Trophoblast cell (in vitro differentiated cells and primary cell): ENCODE results near the gene CNRIP1.

Source experiments
- DNase-seq, 2 donors: peaks; one replicate each; pipeline ENCODE4 v3.0.0-alpha.2; 2016
- H2AFZ ChIP-seq: 2 replicates; pipeline ENCODE4 v1.6.1; 2013; ENCODE audit warnings: low read length, moderate library complexity, mild to moderate bottlenecking; ENCODE audit not compliant: insufficient read depth, poor library complexity
- H2AK5ac ChIP-seq: 2 replicates; pipeline ENCODE4 v1.6.1; 2013; ENCODE audit warnings: mild to moderate bottlenecking, low read length
- H2BK120ac ChIP-seq: 2 replicates; pipeline ENCODE4 v1.6.1; 2013; ENCODE audit warnings: low read length, mild to moderate bottlenecking, moderate library complexity; ENCODE audit not compliant: insufficient read depth, poor library complexity
- H2BK12ac ChIP-seq: 2 replicates; pipeline ENCODE4 v1.6.1; 2013; ENCODE audit warnings: mild to moderate bottlenecking, low read length, moderate library complexity
- H2BK5ac ChIP-seq: 2 replicates; pipeline ENCODE4 v1.6.1; 2013; ENCODE audit warnings: low read length, low read depth, moderate library complexity, mild to moderate bottlenecking; ENCODE audit not compliant: poor library complexity
- H3K14ac ChIP-seq: 2 replicates; pipeline ENCODE4 v1.6.1; 2013; ENCODE audit warnings: mild to moderate bottlenecking, low read length
- H3K18ac ChIP-seq: 2 replicates; pipeline ENCODE4 v1.6.1; 2013; ENCODE audit warnings: mild to moderate bottlenecking, low read length
- H3K23ac ChIP-seq: 2 replicates; pipeline ENCODE4 v1.6.1; 2013; ENCODE audit warnings: low read length
- H3K27ac ChIP-seq: 2 replicates; pipeline ENCODE4 v1.5.1; 2013; ENCODE audit warnings: low read depth, mild to moderate bottlenecking, inconsistent platforms, low read length, moderate library complexity
- H3K27me3 ChIP-seq: 2 replicates; pipeline ENCODE4 v1.6.1; 2013; ENCODE audit warnings: inconsistent platforms, mild to moderate bottlenecking, low read length, moderate library complexity; ENCODE audit not compliant: insufficient read depth
- H3K36me3 ChIP-seq, 2 experiments: 1 replicate in 1 of 2; 2 replicates in 1 of 2; pipeline ENCODE4 v1.6.1; 2013; ENCODE audit warnings: low read length in 2 of 2, mild to moderate bottlenecking in 2 of 2, moderate library complexity in 1 of 2; ENCODE audit not compliant: insufficient read depth in 2 of 2, control insufficient read depth in 1 of 2
- H3K4ac ChIP-seq: 2 replicates; pipeline ENCODE4 v1.6.1; 2013; ENCODE audit warnings: low read depth, mild to moderate bottlenecking, low read length, moderate library complexity
- H3K4me1 ChIP-seq, 2 experiments: 1 replicate in 1 of 2; 2 replicates in 1 of 2; pipeline ENCODE4 v1.6.1; 2013; ENCODE audit warnings: low read length in 2 of 2, mild to moderate bottlenecking in 2 of 2, moderate library complexity in 1 of 2; ENCODE audit not compliant: insufficient read depth in 2 of 2, control insufficient read depth in 1 of 2
- H3K4me2 ChIP-seq: 2 replicates; pipeline ENCODE4 v1.6.1; 2013; ENCODE audit warnings: inconsistent platforms, mild to moderate bottlenecking, low read length, moderate library complexity
- H3K4me3 ChIP-seq: 2 replicates; pipeline ENCODE4 v1.5.1; 2013; ENCODE audit warnings: mild to moderate bottlenecking, low read depth, low read length, inconsistent platforms
- H3K79me1 ChIP-seq: one replicate; pipeline ENCODE4 v1.6.1; 2013; ENCODE audit warnings: low read length
- H3K79me2 ChIP-seq: 2 replicates; pipeline ENCODE4 v1.6.1; 2013; ENCODE audit warnings: low read length, mild to moderate bottlenecking; ENCODE audit not compliant: control insufficient read depth, insufficient read depth, poor library complexity
- H3K9ac ChIP-seq: 2 replicates; pipeline ENCODE4 v1.6.1; 2013; ENCODE audit warnings: mild to moderate bottlenecking, low read length
- H3K9me3 ChIP-seq: 2 replicates; pipeline ENCODE4 v1.6.1; 2013; ENCODE audit warnings: low read depth, mild to moderate bottlenecking, control low read depth, inconsistent platforms, low read length; ENCODE audit not compliant: insufficient read depth
- H4K12ac ChIP-seq: 2 replicates; pipeline ENCODE4 v1.6.1; 2013; ENCODE audit warnings: low read depth, mild to moderate bottlenecking, low read length, moderate library complexity
- H4K8ac ChIP-seq: 2 replicates; pipeline ENCODE4 v1.6.1; 2013; ENCODE audit warnings: low read depth, mild to moderate bottlenecking, low read length, moderate library complexity
- H4K91ac ChIP-seq: one replicate; pipeline ENCODE4 v1.6.1; 2013; ENCODE audit warnings: low read depth, mild to moderate bottlenecking, low read length, moderate library complexity
- WGBS: extraction: QIAGEN DNeasy Blood & Tissue Kit; methylation state at CpG from one replicate; pipeline ENCODE4 v1.1.7; 2013; ENCODE audit warnings: missing lambda C conversion rate; ENCODE audit not compliant: insufficient read length, insufficient coverage; ENCODE audit errors: extremely low coverage; 5-methylcytosine and 5-hydroxymethylcytosine counted together

CNRIP1 gene

DNA sequence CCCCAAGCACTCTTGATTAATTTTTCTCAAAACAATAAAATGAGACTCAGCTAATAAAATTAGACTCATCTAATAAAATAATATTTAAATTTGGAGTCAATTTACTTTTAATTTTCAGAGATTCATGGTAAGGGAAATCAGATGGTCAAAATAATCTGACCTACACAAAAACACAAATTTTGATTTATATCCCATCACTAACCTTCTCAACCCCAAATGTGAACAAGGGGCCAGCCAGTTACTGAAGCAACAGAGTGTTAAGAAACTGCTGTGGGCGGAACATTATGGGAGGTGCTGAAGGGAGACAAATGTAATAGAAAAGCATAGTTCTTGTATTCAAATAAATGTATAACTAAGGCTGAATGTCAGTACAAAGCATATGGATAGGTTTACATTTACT, 39.0 kb downstream of the CNRIP1 start:
- no peak overlapping the region for H2BK12ac ChIP-seq
- H3K4me3 ChIP-seq, result no peak overlapping the region
- H3K4ac ChIP-seq, result no peak overlapping the region
- H4K8ac ChIP-seq, result no peak overlapping the region
- no peak overlapping the region for H3K4me2 ChIP-seq
- H2BK120ac ChIP-seq, result no peak overlapping the region
- H3K14ac ChIP-seq, result no peak overlapping the region
- no peaks in the 10 kb centered on the region for H3K79me2 ChIP-seq
- no peaks in the 10 kb centered on the region for H3K27me3 ChIP-seq
- H3K23ac ChIP-seq, result no peak overlapping the region
- H3K4me1 ChIP-seq, result no peaks in the 10 kb centered on the region
- no peak overlapping the region for H4K91ac ChIP-seq
- no peak overlapping the region for H2AK5ac ChIP-seq
- no peaks in the 10 kb centered on the region for H3K9me3 ChIP-seq
- WGBS, result no CpG with 5 or more reads among the region's 1 CpG
- no peak overlapping the region for H2BK5ac ChIP-seq
- no peak overlapping the region for H2AFZ ChIP-seq
- H3K36me3 ChIP-seq, result no peaks in the 10 kb centered on the region
- H3K18ac ChIP-seq, result no peak overlapping the region
- no peak overlapping the region for H4K12ac ChIP-seq
- H3K27ac ChIP-seq, result no peak overlapping the region
- no peaks in the 10 kb centered on the region for H3K79me1 ChIP-seq
- DNase-seq, result no peak
- H3K9ac ChIP-seq, result no peak overlapping the region

DNA sequence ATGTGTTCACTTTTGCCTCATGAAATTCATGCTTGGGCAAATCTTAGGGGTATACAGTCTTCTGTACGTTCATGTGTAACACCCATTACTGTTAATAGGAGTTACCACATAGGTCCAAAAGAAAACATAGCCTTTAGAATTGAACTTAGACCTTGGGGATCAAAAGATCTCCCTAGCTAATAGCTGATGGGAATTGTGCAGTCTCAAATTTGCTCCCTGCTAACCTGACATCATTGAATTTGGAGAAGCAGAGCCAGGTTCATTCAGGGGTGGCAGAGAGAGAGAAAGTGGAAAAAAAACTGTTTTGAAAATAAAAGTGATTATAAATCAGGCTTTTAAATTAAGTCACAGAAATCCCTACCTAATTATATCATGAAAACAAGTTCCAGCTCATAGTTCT, 39.4 kb downstream of the CNRIP1 start:
- no peak overlapping the region for H3K4ac ChIP-seq
- H3K36me3 ChIP-seq, result no peaks in the 10 kb centered on the region
- H2AK5ac ChIP-seq, result no peak overlapping the region
- no peak overlapping the region for H3K9ac ChIP-seq
- H4K8ac ChIP-seq, result no peak overlapping the region
- H3K14ac ChIP-seq, result no peak overlapping the region
- no peak overlapping the region for H3K4me3 ChIP-seq
- no peak for DNase-seq
- no peaks in the 10 kb centered on the region for H3K4me1 ChIP-seq
- no CpG with 5 or more reads among the region's 1 CpG for WGBS
- no peak overlapping the region for H3K18ac ChIP-seq
- no peaks in the 10 kb centered on the region for H3K9me3 ChIP-seq
- no peaks in the 10 kb centered on the region for H3K79me2 ChIP-seq
- H2BK120ac ChIP-seq, result no peak overlapping the region
- no peaks in the 10 kb centered on the region for H3K79me1 ChIP-seq
- no peak overlapping the region for H4K12ac ChIP-seq
- H3K27ac ChIP-seq, result no peak overlapping the region
- H4K91ac ChIP-seq, result no peak overlapping the region
- no peak overlapping the region for H2BK12ac ChIP-seq
- no peak overlapping the region for H2BK5ac ChIP-seq
- H2AFZ ChIP-seq, result no peak overlapping the region
- no peak overlapping the region for H3K4me2 ChIP-seq
- H3K23ac ChIP-seq, result no peak overlapping the region
- H3K27me3 ChIP-seq, result no peaks in the 10 kb centered on the region

DNA sequence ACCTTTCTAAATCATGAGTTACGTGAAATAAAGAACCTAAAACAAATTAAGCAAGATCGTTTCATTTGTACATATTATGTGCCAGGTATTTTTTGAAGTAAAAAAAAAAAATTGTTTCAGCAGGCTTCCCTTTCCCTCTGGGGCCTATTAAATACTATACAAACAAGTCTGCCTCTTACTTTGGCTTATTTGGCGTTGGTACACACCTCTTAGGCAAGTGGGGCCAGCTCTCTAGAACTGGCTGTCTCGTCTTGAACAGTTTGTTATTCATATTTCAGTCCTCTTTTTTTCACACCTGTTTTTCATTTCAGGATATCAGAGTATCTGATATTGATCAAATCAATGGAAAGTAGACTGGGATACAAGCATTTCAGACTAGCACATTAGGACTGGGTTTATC, 40.1 kb downstream of the CNRIP1 start:
- Histone ChIP-seq H4K91ac (no peak overlapping the region), H3K18ac (no peak overlapping the region), H3K4me1 (no peaks in the 10 kb centered on the region), H3K79me1 (no peaks in the 10 kb centered on the region), H2BK12ac (no peak overlapping the region), H3K9ac (no peak overlapping the region), H3K23ac (no peak overlapping the region), H3K36me3 (no peaks in the 10 kb centered on the region), H4K8ac (no peak overlapping the region), H2BK120ac (no peak overlapping the region), H3K9me3 (no peaks in the 10 kb centered on the region), H2AFZ (no peak overlapping the region), H2AK5ac (no peak overlapping the region), H3K14ac (no peak overlapping the region), H3K27me3 (no peaks in the 10 kb centered on the region), H3K27ac (no peak overlapping the region), H3K79me2 (no peaks in the 10 kb centered on the region), H3K4me3 (no peak overlapping the region), H4K12ac (no peak overlapping the region), H3K4me2 (no peak overlapping the region), H3K4ac (no peak overlapping the region), H2BK5ac (no peak overlapping the region)
- no peak for DNase-seq
- no CpG with 5 or more reads among the region's 4 CpGs for WGBS

DNA sequence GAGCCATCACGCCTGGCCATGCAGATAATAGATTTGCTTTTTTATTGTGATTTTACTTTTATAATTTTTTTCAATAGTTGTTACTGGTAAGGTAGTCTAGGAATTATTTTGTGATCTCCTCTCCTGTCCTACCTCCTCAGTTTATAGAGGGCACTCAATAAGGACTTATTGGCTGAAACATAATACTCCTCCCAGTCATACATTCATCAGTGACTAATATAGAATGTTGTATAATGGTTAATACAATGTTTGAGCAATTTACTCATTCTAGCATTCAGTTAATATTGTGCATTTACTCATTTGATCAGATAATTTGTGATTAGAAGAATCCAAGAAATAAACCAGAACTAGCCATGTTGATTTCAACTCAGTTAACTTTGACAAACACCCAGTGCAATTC, 41.6 kb downstream of the CNRIP1 start:
- Histone ChIP-seq H3K4me1 (no peaks in the 10 kb centered on the region), H2BK12ac (no peak overlapping the region), H3K9ac (no peak overlapping the region), H4K91ac (no peak overlapping the region), H3K36me3 (no peaks in the 10 kb centered on the region), H3K4me2 (no peak overlapping the region), H3K27ac (no peak overlapping the region), H2AK5ac (no peak overlapping the region), H2AFZ (no peak overlapping the region), H3K4ac (no peak overlapping the region), H3K9me3 (no peaks in the 10 kb centered on the region), H3K23ac (no peak overlapping the region), H3K18ac (no peak overlapping the region), H4K12ac (no peak overlapping the region), H3K4me3 (no peak overlapping the region), H4K8ac (no peak overlapping the region), H2BK5ac (no peak overlapping the region), H2BK120ac (no peak overlapping the region), H3K14ac (no peak overlapping the region), H3K27me3 (no peaks in the 10 kb centered on the region), H3K79me1 (no peaks in the 10 kb centered on the region), H3K79me2 (no peaks in the 10 kb centered on the region)
- WGBS, result no CpG with 5 or more reads among the region's 1 CpG
- DNase-seq, result no peak
